Astrocyte of the cerebellum (primary cell): Measurements from ENCODE around the gene STAT2.
"Not testable (repeated sequence)": the region's sequence is repeated elsewhere in the genome, so short reads cannot be mapped to it uniquely, and the experiment has no call there.

Experiments
- DNase-seq: peaks from one replicate; pipeline ENCODE4 v3.0.0-alpha.2; 2011; ENCODE audit warnings: low read depth
- H3K4me3 ChIP-seq: 2 replicates; pipeline ENCODE4 v1.5.1; 2011; ENCODE audit warnings: mild to moderate bottlenecking, low read depth, low read length, moderate library complexity
- in situ Hi-C: cut with HindIII; loops from 2 replicates; pipeline ENCODE4 v1.10.0; 2017; ENCODE audit warnings: low sequenced_read_pairs
- TF ChIP-seq, protein P1 (sequence below): IDR thresholded peaks from 2 replicates; pipeline ENCODE4 v1.5.1; 2012; ENCODE audit warnings: low read length, low read depth, moderate library complexity, mild to moderate bottlenecking; ENCODE audit errors: missing control alignments

Gene STAT2

DNA sequence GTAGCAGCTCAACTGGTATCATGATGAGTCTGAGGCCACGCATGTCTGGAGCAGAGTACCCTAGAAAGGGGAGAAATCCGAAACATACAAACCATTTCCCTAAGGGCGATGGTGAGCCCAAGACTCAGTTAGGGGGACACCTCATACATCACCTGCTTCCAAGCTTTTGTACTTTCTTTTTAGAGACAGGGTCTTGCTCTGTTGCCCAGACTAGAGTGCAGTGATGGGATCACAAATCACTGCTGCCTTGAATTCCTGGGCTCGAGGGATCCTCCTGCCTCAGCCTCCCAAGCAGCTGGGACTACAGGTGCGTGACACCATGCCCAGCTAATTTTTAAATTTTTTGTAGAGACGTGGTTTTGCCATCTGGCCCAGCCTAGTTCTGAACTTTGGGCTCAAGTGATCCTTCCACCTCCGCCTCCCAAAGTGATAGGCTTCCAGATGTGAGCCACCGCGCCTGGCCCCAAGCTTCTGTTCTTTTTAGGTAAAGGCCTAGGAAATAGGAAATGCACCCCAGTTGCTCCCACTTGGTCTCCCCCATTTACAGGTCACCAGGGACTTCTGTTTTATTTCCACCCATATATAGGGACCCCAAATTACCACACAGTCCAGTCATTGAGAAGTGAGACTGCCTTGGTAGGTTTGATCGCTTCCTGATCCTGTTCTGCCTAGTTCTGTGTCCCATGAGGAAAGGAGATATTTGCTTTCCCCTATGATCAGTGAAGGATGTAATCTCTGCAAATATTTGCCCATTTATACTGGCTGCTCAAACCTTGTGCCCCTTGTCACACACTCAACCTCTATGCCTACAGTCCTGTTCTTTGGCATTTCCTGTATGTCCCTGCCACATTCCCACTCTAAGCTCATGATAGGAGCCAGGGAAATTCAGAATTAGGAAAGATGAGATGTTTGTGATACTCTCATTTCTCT is 2.5 kb upstream of the STAT2 start, which contains the start of gene APOF:
Gene APOF (minus strand): TSS at position 728 of the 930 bp plus-strand sequence. CDS start 112 bp downstream, at position 616.
- in situ Hi-C loops, result loop anchor here (25.0 kb wide), 1 partner anchor 100 kb away; the partner anchor contains the start of genes MIP and SPRYD4
- no peak for DNase-seq
- H3K4me3 ChIP-seq, result no peak within 1 kb of the TSS
- TF ChIP-seq, protein P1, sequence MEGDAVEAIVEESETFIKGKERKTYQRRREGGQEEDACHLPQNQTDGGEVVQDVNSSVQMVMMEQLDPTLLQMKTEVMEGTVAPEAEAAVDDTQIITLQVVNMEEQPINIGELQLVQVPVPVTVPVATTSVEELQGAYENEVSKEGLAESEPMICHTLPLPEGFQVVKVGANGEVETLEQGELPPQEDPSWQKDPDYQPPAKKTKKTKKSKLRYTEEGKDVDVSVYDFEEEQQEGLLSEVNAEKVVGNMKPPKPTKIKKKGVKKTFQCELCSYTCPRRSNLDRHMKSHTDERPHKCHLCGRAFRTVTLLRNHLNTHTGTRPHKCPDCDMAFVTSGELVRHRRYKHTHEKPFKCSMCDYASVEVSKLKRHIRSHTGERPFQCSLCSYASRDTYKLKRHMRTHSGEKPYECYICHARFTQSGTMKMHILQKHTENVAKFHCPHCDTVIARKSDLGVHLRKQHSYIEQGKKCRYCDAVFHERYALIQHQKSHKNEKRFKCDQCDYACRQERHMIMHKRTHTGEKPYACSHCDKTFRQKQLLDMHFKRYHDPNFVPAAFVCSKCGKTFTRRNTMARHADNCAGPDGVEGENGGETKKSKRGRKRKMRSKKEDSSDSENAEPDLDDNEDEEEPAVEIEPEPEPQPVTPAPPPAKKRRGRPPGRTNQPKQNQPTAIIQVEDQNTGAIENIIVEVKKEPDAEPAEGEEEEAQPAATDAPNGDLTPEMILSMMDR, result no peak

DNA sequence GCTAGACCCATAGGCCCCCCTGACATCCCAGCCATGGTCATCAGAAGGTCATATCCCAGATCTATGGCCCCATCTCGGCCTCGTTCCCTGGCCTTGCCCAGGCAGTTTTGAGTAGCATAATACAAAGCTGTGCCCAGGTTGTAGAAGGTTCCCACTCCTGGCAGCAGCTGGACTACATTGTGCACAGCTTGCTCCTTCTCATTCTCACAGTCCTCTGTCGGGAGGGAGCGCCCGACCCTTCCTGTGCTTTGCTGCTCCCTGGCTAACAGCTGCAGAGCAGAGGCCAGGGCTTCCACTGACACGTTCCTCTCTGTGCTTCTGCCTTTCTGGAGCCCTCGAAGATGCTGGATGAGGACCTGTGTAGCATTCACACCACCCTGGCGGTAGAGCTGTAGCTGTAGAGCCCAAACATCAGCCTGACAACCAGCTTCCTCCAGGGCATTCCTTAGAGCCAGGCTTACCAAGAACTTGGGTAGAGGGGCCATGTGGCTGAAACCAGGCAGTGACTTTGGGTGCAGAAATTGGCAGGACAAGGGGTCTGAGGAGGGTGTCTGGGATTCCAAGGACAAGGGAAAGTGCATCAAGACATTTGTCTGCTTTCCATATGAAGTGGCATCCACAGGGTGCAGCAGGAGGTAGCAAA is 1.7 kb upstream of the STAT2 start:
- H3K4me3 ChIP-seq, result no peak overlapping the region
- in situ Hi-C loops, result loop anchor here (25.0 kb wide), 1 partner anchor 101 kb away; the partner anchor contains the start of genes MIP and SPRYD4
- TF ChIP-seq, protein P1, result no peak
- no peak for DNase-seq

DNA sequence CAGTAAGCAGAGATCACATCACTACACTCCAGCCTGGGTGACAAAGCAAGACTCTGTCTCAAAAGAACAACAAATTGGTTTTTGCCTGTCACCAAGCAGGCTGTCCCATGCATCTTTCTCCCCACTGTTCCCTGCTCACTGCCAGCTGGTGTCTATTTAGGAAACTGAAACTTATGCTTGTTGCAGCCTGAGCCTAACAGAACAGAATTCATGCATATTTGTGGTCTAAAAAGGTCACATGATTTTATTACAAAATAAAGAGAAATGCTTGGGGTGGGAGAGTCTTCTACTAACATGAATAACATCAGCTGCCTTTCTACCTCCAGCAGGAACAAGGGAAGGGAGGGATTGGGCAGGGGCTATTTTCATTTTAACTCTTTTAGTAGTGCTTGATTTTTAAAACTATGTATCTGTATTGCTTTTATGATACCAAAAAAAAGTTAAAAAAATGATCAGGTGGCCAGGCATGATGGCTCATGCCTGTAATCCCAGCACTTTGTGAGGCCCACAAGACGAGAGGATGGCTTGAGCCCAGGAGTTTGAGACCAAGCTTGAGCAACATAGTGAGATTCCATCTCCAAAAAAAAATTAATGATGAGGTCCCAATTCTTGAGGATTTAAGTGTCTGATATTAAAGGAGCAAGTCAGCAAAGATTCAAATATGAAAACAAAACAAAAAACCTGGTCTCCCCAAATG is 923 bp downstream of the STAT2 start:
- in situ Hi-C loops, result loop anchor here (25.0 kb wide), 1 partner anchor 103 kb away; the partner anchor contains the start of genes MIP and SPRYD4

DNA sequence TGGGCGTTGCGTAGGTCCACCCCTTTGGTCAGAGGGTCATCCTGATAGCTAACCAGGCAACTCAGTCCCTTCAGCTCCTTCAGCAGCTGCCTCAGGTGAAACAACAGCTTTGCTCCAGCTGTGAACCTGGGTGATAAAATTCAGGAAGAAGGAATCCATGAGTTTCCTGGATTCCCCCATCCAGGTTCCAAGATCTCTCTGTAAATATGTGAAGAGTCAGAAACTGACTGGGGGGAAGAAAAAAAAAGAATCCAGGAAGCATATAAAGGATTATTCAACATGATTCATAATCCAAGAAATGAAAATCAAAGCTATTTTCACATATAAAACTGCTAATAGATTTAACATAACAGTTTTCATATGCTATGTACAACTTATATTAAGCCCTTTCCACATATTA is 8.6 kb downstream of the STAT2 start:
- TF ChIP-seq, protein P1, result no peak
- DNase-seq, result no peak
- in situ Hi-C loops, result loop anchor here (25.0 kb wide), 1 partner anchor 111 kb away; the partner anchor contains the start of genes MIP and SPRYD4
- H3K4me3 ChIP-seq, result no peak overlapping the region

More for the DNA sequence above, 923 bp downstream of the STAT2 start:
- peak; percentile 65 for DNase-seq
- TF ChIP-seq, protein P1, result no peak
- H3K4me3 ChIP-seq, result peak overlapping the region; percentile 87

DNA sequence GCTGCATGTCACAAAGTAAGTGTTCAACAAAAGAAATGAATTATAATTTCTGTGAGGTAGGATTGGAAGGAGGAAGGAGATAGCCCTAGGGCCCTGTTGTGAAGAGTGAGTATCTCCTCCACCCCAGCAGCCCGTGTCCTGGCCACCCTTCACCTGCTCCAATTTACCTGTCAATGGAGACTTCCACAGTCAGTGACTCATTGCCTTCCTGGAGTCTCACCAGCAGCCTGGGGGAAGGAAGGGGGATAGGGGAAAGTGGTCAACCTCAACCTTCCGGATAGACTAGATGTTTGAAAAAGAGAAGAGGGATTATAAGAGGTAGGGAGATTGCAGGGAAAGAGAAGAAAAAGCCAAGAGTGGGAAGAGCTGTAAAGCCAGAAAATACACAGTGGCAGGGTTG is 9.2 kb downstream of the STAT2 start:
- TF ChIP-seq, protein P1, result no peak
- in situ Hi-C loops, result loop anchor here (25.0 kb wide), 1 partner anchor 112 kb away; the partner anchor contains the start of genes MIP and SPRYD4
- H3K4me3 ChIP-seq, result no peak overlapping the region
- DNase-seq, result no peak

DNA sequence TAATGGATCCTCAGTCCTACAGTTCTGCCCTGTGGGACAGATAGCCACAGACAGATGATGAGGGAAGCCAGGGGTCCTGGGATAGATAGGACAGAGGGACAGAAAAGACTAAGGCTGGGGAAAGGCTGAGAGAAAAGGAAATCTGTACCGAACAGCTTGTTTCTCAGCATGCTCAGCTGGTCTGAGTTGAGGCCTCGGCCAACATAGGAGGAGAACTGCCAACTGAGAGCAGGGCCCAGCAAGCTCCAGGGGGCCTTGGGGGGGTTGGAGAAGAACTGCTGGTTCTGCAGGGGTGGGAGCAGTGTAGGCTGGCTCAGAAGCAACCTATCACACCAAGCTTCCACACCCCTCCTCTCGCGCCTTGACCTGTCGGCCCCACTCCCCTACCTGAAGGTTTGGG is 11.1 kb downstream of the STAT2 start:
- in situ Hi-C loops, result no loop called here
- TF ChIP-seq, protein P1, result no peak
- DNase-seq, result no peak
- H3K4me3 ChIP-seq, result no peak overlapping the region

DNA sequence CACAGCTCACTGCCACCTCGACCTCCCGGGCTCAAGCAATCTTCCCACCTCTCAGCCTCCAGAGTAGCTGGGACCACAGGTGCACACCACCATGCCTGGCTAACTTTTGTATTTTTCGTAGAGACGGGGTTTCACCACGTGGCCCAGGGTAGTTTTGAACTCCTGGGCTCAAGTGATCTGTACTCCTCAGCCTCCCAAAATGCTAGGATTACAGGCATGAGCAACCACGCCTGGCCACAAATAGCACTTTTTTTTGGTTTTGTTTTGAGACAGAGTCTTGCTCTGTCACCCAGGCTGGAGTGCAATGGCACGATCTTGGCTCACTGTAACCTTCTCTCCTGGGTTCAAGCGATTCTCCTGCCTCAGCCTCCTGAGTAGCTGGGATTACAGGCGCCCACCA is 12.7 kb downstream of the STAT2 start:
- in situ Hi-C loops, H3K4me3 ChIP-seq, DNase-seq: not testable (repeated sequence)
